Loucy (cell line): ENCODE results near the gene ELMO1.

Source experiments
- EZH2phosphoT487 ChIP-seq: fragments of 200-600 bp; IDR thresholded peaks from 2 replicates; pipeline ENCODE4 v1.6.1; 2018; ENCODE audit warnings: antibody characterized with exemption, mild to moderate bottlenecking, moderate library complexity, borderline replicate concordance
- TF ChIP-seq, protein P1 (sequence below): fragments of 200-600 bp; sonication (generic); conservative IDR thresholded peaks from 2 replicates; pipeline ENCODE4 v1.5.1; 2014; ENCODE audit warnings: mild to moderate bottlenecking, antibody characterized with exemption, low read length

DNA sequence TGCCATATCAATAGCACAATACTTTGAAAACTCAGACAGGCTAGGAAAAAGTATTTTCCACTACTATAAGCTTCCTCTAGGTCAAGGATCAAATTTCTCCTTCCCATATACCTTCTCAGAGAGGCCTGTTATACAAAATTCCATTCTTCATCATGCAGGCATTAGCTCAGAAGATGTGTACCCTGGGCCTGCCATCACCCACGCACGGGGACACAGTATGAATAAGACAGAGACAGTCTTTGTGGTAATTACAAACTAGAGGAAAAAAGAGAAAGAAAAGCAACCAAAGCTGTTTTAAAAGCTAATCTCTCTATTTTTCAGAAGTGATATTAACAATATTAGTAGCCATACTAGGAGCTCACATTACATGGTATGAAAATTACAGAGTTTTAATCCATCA, 487.6 kb downstream of the ELMO1 start:
- TF ChIP-seq, protein P1, sequence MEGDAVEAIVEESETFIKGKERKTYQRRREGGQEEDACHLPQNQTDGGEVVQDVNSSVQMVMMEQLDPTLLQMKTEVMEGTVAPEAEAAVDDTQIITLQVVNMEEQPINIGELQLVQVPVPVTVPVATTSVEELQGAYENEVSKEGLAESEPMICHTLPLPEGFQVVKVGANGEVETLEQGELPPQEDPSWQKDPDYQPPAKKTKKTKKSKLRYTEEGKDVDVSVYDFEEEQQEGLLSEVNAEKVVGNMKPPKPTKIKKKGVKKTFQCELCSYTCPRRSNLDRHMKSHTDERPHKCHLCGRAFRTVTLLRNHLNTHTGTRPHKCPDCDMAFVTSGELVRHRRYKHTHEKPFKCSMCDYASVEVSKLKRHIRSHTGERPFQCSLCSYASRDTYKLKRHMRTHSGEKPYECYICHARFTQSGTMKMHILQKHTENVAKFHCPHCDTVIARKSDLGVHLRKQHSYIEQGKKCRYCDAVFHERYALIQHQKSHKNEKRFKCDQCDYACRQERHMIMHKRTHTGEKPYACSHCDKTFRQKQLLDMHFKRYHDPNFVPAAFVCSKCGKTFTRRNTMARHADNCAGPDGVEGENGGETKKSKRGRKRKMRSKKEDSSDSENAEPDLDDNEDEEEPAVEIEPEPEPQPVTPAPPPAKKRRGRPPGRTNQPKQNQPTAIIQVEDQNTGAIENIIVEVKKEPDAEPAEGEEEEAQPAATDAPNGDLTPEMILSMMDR = no peak
- TF ChIP-seq EZH2phosphoT487 = no peak
